Measurements from ENCODE around the gene LAGE3. TPM values are rescaled to one million over a fixed set of nuclear protein-coding genes. Genes with fewer than 3 reads are reported as not detected.

LAGE3 gene
- total and polyA plus RNA-seq, 2 of the 8 experiments (the other 6 are each of a cell fraction or from before 2014, with no cell fraction given): 44.5 to 102 TPM

GRCh38 chrX:154449618-154450017, 29.5 kb downstream of the LAGE3 start:
- Histone ChIP-seq H3K4me3 (ENCODE audit: extremely low read depth in 1 of 4, insufficient read depth in 2 of 4, low read depth in 3 of 4, low read length in 4 of 4) (no peak overlapping the region), H4K91ac (replicated peaks; ENCODE audit: insufficient read length, low read length) (no peak overlapping the region), H4K5ac (ENCODE audit: insufficient read length, low read depth, low read length) (no peak overlapping the region), H3K18ac (ENCODE audit: extremely low read depth, low read length) (no peak overlapping the region), H3K27ac (ENCODE audit: low read depth, low read length) (no peak overlapping the region), H3K79me1 (ENCODE audit: low read depth, low read length) (no peaks in the 10 kb centered on the region; the same call in 1 of the 2 replicates), H3K9me3 (ENCODE audit: insufficient read depth in 2 of 2, low read depth in 1 of 2, low read length in 1 of 2) (no peaks in the 10 kb centered on the region), H3K23ac (ENCODE audit: insufficient read length) (no peak overlapping the region), H2BK120ac (replicated peaks; ENCODE audit: low read depth, low read length) (no peak overlapping the region), H3K9ac (replicated peaks in 1 of 4; ENCODE audit: extremely low read depth in 1 of 4, low read depth in 3 of 4, low read length in 3 of 4) (no peak overlapping the region), H3K4me2 (ENCODE audit: insufficient read depth in 1 of 2, low read depth in 2 of 2, low read length in 2 of 2) (no peak overlapping the region), H3K56ac (replicated peaks; ENCODE audit: insufficient read length, low read depth, low read length) (no peak overlapping the region), H4K20me1 (replicated peaks in 1 of 2; ENCODE audit: control insufficient read depth in 1 of 2, insufficient read depth in 2 of 2, low read length in 2 of 2) (peaks cover 0 to 2% of the 10 kb centered on the region in 2 experiments), H4K8ac (ENCODE audit: extremely low read depth, insufficient read depth, low read length) (no peak overlapping the region), H2BK5ac (ENCODE audit: low read depth, low read length) (no peak overlapping the region), H3K14ac (ENCODE audit: insufficient read length) (no peak overlapping the region), H2AK5ac (ENCODE audit: low read depth, low read length) (no peak overlapping the region), H3K27me3 (replicated peaks in 1 of 4; ENCODE audit: control insufficient read depth in 3 of 4, extremely low read depth in 1 of 4, insufficient read depth in 3 of 4, low read length in 3 of 4) (no peaks in the 10 kb centered on the region), H2BK20ac (ENCODE audit: low read length) (no peak overlapping the region), H3K4me1 (replicated peaks in 1 of 4; ENCODE audit: control insufficient read depth in 3 of 4, insufficient read depth in 4 of 4, low read length in 3 of 4) (peaks cover 0 to 3% (median 0%) of the 10 kb centered on the region in 4 experiments; a peak in 1 of 7 replicates), H2BK15ac (ENCODE audit: low read length) (no peak overlapping the region), H3K4ac (replicated peaks; ENCODE audit: insufficient read length, low read depth, low read length) (no peak overlapping the region), H2BK12ac (ENCODE audit: low read depth, low read length) (no peak overlapping the region), H3K79me2 (ENCODE audit: control insufficient read depth in 1 of 2, insufficient read depth in 2 of 2, low read length in 2 of 2) (no peaks in the 10 kb centered on the region; a peak in 1 of 4 replicates), H3K36me3 (ENCODE audit: control insufficient read depth in 2 of 4, insufficient read depth in 4 of 4, low read length in 3 of 4) (peaks cover 0 to 17% (median 5%) of the 10 kb centered on the region in 4 experiments; a peak in 5 of 8 replicates), H2AFZ (ENCODE audit: low read length) (no peak overlapping the region), H3K23me2 (ENCODE audit: low read depth, low read length) (no peaks in the 10 kb centered on the region; the same call in 1 of the 2 replicates)
- WGBS, 2 experiments (ENCODE audit: extremely low coverage in 1 of 2, insufficient coverage in 1 of 2, insufficient read length in 1 of 2, insufficient replicate concordance in 2 of 2, low coverage in 1 of 2, low lambda C conversion rate in 2 of 2, missing lambda C conversion rate in 1 of 2): 90% methylated on average over 2 of the region's 18 CpGs; no CpG with 5 or more reads in 1 of the 2 experiments
- no peak for DNase-seq (ENCODE audit: low read depth in 1 of 2, low spot score in 2 of 2)
- CTCF ChIA-PET (ENCODE audit: partially characterized antibody): interaction anchor here (1.0 to 1.4 kb wide), 3 partner anchors 28 to 78 kb away, joined by 3 read pairs; no protein-coding TSS in a partner anchor
- FAIRE-seq: no peak
- POLR2A ChIA-PET (ENCODE audit: partially characterized antibody): interaction anchor here (0.6 to 1.4 kb wide), 5 partner anchors 8 to 50 kb away, joined by 3 to 4 read pairs (median 3); partner anchors contain the start of gene PLXNA3
- no peak for TF ChIP-seq PHF8 (conservative IDR thresholded peaks at IDR 0.05; ENCODE audit: low read depth, low read length)
- TF ChIP-seq TAF1 (IDR thresholded peaks at IDR 0.05; ENCODE audit: low read depth, low read length): no peak
- no peak for TF ChIP-seq CEBPB (IDR thresholded peaks at IDR 0.05; ENCODE audit: low read depth, low read length)
- no peak for TF ChIP-seq JUN (IDR thresholded peaks at IDR 0.05; ENCODE audit: low read depth, low read length)
- TF ChIP-seq CREB1 (IDR thresholded peaks at IDR 0.05): no peak
- TF ChIP-seq RXRA (IDR thresholded peaks at IDR 0.05; ENCODE audit: insufficient read depth, low read depth, low read length): no peak
- no peak for TF ChIP-seq MAX (IDR thresholded peaks at IDR 0.05)
- no peak for TF ChIP-seq BRCA1 (IDR thresholded peaks at IDR 0.05; ENCODE audit: low read depth, low read length)
- no peak for TF ChIP-seq ASH2L (IDR thresholded peaks at IDR 0.05; ENCODE audit: low read length)
- no peak for TF ChIP-seq ZNF274 (IDR thresholded peaks at IDR 0.05; ENCODE audit: borderline replicate concordance, extremely low read depth, low read length)
- TF ChIP-seq KDM4A (IDR thresholded peaks at IDR 0.05; ENCODE audit: low read depth, low read length, severe bottlenecking): no peak
- no peak for TF ChIP-seq SIRT6 (IDR thresholded peaks at IDR 0.05; ENCODE audit: low read length)
- no peak for TF ChIP-seq CHD2 (IDR thresholded peaks at IDR 0.05; ENCODE audit: low read length)
